Astrocyte (in vitro differentiated cells and primary cell): ENCODE measurements around the gene PMP22.

ENCODE experiments used
- EZH2 ChIP-seq: IDR thresholded peaks from 2 replicates; pipeline ENCODE4 v1.6.1; 2012; ENCODE audit warnings: mild to moderate bottlenecking, low read length, inconsistent platforms; ENCODE audit not compliant: insufficient read depth
- TF ChIP-seq, protein P1 (sequence below): IDR thresholded peaks from 2 replicates; pipeline ENCODE4 v1.5.1; 2011; ENCODE audit warnings: low read depth, mild to moderate bottlenecking, inconsistent platforms, low read length, moderate library complexity; ENCODE audit not compliant: insufficient read depth

DNA sequence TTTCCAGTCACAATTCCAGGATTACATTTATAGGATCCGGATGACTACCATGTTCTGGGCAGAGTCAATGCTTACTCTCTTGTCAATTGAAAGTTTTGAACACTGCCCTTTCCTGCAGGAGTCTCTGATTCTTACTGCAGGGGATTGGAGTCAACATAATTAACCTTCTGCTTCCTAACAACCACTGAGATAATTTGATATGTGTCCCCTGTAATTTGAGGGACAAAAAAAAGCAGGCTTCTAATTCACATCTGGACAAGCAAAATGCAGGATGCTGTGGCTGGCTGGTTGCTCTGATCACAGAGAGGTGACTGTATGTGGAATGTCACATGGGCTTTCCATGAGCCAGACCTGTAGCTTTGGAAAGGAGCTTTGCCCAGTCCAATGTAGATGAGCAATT is 54.9 kb downstream of the PMP22 start:
- TF ChIP-seq, protein P1, sequence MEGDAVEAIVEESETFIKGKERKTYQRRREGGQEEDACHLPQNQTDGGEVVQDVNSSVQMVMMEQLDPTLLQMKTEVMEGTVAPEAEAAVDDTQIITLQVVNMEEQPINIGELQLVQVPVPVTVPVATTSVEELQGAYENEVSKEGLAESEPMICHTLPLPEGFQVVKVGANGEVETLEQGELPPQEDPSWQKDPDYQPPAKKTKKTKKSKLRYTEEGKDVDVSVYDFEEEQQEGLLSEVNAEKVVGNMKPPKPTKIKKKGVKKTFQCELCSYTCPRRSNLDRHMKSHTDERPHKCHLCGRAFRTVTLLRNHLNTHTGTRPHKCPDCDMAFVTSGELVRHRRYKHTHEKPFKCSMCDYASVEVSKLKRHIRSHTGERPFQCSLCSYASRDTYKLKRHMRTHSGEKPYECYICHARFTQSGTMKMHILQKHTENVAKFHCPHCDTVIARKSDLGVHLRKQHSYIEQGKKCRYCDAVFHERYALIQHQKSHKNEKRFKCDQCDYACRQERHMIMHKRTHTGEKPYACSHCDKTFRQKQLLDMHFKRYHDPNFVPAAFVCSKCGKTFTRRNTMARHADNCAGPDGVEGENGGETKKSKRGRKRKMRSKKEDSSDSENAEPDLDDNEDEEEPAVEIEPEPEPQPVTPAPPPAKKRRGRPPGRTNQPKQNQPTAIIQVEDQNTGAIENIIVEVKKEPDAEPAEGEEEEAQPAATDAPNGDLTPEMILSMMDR = no peak
- no peak for TF ChIP-seq EZH2
